OCI-LY3 (cell line): ENCODE results near the gene SLC25A43.
"Not testable (repeated sequence)": the region's sequence is repeated elsewhere in the genome, so short reads cannot be mapped to it uniquely, and the experiment has no call there.

ENCODE experiments used
- EZH2phosphoT487 ChIP-seq: fragments of 200-600 bp; shearing (Covaris generic); IDR thresholded peaks from 2 replicates; pipeline ENCODE4 v1.6.1; 2018; ENCODE audit warnings: antibody characterized with exemption, mixed run types, low read depth
- TF ChIP-seq, protein P1 (sequence below): fragments of 200-600, 300-600 bp; sonication (generic); IDR thresholded peaks from 2 replicates; pipeline ENCODE4 v1.5.1; 2014; ENCODE audit warnings: antibody characterized with exemption, low read length, low read depth

GRCh38 chrX:119493851-119494495, 94.8 kb downstream of the SLC25A43 start:
- TF ChIP-seq, protein P1, sequence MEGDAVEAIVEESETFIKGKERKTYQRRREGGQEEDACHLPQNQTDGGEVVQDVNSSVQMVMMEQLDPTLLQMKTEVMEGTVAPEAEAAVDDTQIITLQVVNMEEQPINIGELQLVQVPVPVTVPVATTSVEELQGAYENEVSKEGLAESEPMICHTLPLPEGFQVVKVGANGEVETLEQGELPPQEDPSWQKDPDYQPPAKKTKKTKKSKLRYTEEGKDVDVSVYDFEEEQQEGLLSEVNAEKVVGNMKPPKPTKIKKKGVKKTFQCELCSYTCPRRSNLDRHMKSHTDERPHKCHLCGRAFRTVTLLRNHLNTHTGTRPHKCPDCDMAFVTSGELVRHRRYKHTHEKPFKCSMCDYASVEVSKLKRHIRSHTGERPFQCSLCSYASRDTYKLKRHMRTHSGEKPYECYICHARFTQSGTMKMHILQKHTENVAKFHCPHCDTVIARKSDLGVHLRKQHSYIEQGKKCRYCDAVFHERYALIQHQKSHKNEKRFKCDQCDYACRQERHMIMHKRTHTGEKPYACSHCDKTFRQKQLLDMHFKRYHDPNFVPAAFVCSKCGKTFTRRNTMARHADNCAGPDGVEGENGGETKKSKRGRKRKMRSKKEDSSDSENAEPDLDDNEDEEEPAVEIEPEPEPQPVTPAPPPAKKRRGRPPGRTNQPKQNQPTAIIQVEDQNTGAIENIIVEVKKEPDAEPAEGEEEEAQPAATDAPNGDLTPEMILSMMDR, result not testable (repeated sequence)
- TF ChIP-seq EZH2phosphoT487, result not testable (repeated sequence)
